ENCODE measurements around the gene ATP5PD.

DNA sequence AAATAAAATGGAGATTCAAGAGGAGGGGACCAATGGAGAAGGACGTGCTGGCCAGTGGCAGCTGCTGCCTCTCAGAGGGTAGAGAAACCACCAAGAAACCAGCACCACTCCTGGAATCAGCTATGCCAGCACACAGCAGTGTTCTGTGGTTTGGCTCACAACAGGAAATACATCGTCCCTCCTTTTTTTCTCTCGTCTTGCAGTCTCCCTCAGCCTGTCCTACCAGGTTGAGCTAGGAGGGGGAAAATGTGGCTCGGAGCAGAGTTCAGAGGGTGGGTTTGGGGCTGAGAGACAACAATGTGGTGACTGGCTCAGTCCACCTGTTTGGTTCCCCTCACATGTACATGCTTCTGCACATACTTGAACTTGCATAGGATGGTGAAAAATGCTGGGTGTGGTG, 21.1 kb upstream of the ATP5PD start:
- TF ChIP-seq, protein P1, sequence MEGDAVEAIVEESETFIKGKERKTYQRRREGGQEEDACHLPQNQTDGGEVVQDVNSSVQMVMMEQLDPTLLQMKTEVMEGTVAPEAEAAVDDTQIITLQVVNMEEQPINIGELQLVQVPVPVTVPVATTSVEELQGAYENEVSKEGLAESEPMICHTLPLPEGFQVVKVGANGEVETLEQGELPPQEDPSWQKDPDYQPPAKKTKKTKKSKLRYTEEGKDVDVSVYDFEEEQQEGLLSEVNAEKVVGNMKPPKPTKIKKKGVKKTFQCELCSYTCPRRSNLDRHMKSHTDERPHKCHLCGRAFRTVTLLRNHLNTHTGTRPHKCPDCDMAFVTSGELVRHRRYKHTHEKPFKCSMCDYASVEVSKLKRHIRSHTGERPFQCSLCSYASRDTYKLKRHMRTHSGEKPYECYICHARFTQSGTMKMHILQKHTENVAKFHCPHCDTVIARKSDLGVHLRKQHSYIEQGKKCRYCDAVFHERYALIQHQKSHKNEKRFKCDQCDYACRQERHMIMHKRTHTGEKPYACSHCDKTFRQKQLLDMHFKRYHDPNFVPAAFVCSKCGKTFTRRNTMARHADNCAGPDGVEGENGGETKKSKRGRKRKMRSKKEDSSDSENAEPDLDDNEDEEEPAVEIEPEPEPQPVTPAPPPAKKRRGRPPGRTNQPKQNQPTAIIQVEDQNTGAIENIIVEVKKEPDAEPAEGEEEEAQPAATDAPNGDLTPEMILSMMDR (IDR thresholded peaks at IDR 0.05), result no peak
- no peak for TF ChIP-seq POLR2A (IDR thresholded peaks at IDR 0.05)
